D341Med (cell line): Measurements from ENCODE around the gene FAM114A1.
"Not testable (repeated sequence)": the region's sequence is repeated elsewhere in the genome, so short reads cannot be mapped to it uniquely, and the experiment has no call there.

Source experiments
- DNase-seq: peaks from one replicate; pipeline ENCODE4 v3.0.0; 2012; ENCODE audit warnings: low spot score

Gene FAM114A1

DNA sequence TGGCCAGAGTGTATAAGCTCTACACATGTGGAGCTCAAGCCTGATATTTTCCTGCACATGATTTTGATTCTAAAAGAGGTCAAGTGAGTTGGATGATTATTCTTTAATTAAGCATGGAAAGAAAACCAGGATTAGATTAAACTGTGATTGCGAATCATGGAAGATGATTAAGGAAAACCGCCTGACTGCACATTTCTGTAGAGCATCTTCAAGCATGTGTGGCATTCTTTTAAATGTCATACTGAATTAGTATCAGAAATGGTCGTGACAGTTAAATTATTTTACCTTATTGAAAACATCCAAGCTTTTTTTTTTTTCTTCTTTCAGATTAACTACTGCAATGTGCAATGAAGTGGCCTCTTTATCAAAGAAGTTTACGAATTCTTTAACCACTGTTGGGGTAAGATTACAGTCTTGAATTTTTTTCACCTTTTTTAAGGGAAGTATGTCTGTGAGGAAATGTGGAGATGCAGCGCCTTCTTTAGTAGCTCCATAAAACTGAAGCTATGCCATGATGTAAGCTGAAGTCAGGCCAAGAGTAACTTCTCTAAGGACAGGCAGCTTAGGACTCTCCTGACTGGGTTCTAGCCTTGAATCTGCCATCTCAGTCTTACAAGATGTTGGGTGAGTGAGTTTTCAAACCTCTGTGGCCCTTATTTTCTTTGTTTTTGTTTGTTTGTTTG lies 67.9 kb downstream of the FAM114A1 start:
- no peak for DNase-seq

DNA sequence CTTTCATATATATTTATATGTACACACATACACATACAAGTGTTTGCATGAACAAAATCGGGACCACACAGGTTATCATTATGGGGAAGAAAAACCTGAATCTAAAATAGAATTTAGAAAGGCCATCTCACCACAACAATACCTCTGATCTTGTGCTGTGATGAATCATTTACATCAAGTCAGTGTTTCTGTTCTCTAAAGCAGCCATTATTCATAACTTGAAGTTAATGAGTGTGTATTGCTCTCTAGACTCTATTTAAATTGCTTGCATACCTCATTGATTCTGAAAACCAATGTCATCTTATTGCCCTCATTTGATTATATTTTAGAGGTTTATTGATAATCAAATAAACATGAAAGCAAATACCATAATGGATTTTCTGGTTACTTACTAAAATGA lies 71.6 kb downstream of the FAM114A1 start:
- DNase-seq: no peak

GRCh38 chr4:38940476-38940875 lies 72.9 kb downstream of the FAM114A1 start:
- DNase-seq: no peak

DNA sequence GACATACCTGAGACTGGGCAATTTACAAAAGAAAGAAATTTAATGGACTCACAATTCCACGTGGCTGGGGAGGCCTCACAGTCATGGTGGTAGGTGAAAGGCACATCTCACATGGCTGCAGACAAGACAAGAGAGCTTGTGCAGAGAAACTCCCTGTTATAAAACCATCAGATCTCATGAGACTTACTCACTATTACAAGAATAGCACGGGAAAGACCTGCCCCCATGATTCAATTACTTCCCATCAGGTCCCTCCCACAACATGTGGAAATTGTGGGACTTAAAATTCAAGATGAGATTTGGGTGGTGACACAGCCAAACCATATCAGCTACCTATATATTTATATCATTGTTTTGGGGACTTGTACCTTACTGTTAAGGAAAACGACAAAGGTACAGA lies 74.3 kb downstream of the FAM114A1 start:
- DNase-seq: not testable (repeated sequence)

DNA sequence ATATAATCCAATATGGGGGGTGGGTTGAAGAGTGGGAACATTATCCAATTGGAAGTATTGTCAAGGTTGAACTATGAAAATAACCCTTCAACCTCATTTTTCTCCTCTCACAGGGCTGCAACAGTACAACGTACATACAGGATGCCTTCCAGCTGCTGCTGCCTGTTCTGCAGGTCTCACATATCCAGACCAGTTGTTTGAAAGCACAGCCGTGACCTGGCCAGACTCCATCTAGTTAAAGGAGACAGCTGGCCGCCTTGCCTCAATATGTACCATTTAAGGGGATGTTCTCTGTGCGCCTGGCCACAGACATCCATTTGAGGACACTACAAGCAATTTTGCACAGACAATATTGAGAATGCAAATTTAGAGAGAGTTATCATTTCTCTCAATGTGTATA lies 75.7 kb downstream of the FAM114A1 start:
- DNase-seq: no peak

- no peak for DNase-seq
These were observed 76.8 kb downstream of the FAM114A1 start for GRCh38 chr4:38944440-38944839.

- DNase-seq: no peak
These were observed 79.3 kb downstream of the FAM114A1 start for GRCh38 chr4:38946919-38947318.

DNA sequence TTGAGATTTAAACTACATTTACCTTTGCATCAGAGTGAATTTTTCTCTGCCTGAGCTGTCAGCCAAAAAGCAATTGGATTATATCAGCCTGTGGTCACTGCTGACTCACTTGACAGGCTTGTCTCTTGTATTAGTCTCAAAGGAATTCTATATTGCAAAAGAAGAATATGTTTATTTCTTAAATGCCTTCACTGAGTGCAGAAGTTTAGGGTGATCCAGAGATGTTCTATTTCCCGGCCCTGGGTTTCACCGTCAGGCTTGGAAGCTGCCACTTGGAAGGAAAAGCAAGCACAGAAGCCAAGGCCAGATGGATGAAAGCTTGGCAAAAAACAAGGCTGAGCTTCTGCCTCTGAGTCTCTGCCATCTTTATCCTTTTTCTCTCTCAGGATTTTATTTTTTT lies 80.9 kb downstream of the FAM114A1 start:
- DNase-seq: no peak

GRCh38 chr4:38949411-38950051 lies 81.9 kb downstream of the FAM114A1 start:
- DNase-seq: no peak

DNA sequence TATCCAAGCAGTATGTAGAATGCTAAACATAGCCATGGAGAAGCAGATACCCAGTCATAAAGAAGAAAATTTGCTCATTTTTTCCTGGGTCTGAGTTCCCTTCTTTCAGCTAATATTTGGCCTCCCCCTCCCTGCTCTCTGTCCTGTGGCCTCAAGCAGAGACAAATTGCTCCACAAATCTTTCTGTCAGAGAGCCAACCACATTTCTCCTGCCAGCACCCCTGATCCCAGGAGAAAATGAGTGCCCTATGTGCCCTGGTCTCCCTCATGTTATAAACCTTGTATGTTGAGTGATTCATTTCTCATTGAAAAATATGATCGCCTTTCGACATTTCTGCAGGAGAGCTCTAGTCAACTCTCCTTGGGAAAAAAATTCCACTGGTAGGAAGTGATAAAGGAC lies 82.6 kb downstream of the FAM114A1 start:
- DNase-seq: no peak

- no peak for DNase-seq
These were observed 83.1 kb downstream of the FAM114A1 start for GRCh38 chr4:38950734-38951133.

GRCh38 chr4:38951598-38951997 lies 84.0 kb downstream of the FAM114A1 start:
- no peak for DNase-seq

- DNase-seq: no peak
These were observed 84.4 kb downstream of the FAM114A1 start for GRCh38 chr4:38952017-38952416.

- DNase-seq: no peak
These were observed 87.1 kb downstream of the FAM114A1 start for GRCh38 chr4:38954727-38955126.

DNA sequence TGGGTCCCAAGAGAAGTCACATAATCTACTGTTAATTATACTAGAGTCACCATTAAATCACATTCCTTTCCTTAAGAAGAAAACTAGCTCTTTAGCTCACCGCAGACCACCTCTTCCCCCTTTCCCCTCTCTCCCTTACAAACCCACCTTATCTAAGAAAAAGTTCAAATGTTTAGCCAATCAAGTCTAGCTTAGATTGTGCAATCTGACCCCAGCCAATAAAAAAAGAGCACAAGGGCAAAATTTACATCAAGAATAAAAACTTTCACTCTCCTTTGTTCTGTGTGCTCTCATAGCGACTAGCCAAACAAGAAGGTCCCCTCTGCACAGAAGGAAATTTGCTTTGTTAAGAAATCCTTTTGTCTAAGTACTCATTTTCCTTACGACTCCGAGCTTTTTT lies 88.4 kb downstream of the FAM114A1 start:
- DNase-seq: no peak

- no peak for DNase-seq
These were observed 89.7 kb downstream of the FAM114A1 start for GRCh38 chr4:38957261-38957815.

- DNase-seq: no peak
These were observed 90.3 kb downstream of the FAM114A1 start for GRCh38 chr4:38957893-38958292.

DNA sequence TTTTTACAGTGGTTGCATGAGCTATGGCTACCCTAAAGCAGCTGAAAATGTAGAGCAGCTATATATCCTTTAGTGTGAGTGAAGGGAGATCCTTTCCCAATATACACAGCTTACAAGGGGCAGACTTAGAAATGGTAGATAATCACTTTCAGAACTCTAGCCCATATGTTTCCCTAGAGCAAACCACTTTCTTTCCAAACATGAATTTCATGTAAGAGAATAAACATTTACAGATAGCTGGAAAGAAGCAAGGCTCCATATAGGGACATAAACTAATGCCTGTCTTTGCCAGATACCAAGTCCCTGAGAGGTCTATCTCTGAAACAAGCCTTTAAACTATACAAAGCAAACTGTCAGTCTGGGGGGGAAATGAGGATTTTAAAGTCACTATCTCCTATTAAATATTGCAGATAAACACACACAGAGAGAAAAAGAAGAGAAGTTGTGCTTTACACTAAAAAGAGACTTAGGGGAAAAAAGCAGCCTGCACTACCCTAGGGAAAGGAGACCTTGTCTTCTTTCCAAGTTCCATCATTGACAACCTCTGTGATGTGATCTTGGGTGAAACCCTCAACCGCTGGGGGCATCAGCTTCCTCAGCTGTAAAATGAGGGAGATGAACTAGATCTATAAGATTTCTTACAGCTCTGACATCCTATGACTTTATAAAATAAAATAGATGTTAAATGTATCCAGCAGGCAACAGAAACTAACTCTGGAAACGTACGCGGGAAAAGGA lies 91.0 kb downstream of the FAM114A1 start:
- no peak for DNase-seq

GRCh38 chr4:38959248-38959647 lies 91.6 kb downstream of the FAM114A1 start:
- DNase-seq: not testable (repeated sequence)

GRCh38 chr4:38964942-38965775 lies 97.6 kb downstream of the FAM114A1 start:
- no peak for DNase-seq

- DNase-seq: no peak
These were observed 98.3 kb downstream of the FAM114A1 start for GRCh38 chr4:38965866-38966265.
